ENCODE results near the gene RAB3B.
"Not testable (repeated sequence)": the region's sequence is repeated elsewhere in the genome, so short reads cannot be mapped to it uniquely, and the experiment has no call there.

Gene RAB3B

DNA sequence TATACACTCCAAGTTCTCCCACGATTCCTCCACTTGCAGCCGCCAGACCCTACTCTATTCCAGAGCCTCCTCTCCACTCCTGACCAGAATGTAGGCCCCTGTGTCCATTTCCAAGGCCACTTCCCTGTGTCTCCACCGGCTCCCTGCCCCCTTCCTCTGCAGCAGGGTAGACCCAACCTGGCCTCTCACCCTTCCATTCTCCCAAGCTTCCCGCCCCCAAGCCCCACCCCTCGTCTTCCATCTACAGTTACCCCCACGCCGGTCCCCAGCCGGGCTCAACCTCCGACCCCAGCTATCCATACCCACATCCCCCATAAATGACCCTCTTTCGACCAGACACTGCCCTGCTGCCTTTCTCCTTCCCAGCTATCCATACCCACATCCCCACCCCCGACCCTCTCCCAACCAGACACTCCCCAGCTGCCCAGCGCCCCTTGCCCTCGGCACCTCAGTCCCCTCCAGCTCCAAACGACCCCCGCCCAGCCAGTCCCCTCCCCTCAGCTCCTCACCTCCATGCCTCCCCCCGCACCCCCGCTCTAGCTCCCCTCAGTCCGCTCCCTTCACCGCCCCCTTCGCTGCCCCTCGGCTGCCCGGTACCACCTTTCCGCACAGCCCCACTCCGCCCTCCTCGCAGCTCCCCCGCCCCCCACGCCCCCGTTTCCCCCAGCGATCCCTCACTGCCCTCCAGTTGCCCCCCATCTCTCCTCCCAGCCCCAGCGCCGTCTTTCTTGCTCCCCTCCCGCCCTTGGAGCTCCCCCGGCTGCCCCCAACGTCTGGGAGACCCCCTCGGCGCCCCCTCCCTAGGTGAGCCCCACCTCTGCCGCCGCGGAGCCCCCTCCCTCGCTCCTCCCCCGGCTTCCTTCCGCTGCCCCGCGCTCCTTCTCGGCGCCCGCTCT is 670 bp downstream of the RAB3B start:
- DNase-seq (ENCODE audit: extremely low read depth in 1 of 2, low read depth in 1 of 2) = no peak

GRCh38 chr1:51988254-51988653 is 2.2 kb downstream of the RAB3B start:
- no peak for DNase-seq (ENCODE audit: extremely low read depth in 1 of 2, low read depth in 1 of 2)

- no peak for DNase-seq (ENCODE audit: extremely low read depth in 1 of 2, low read depth in 1 of 2)
Observed at GRCh38 chr1:51986718-51987117, 3.8 kb downstream of the RAB3B start.

DNA sequence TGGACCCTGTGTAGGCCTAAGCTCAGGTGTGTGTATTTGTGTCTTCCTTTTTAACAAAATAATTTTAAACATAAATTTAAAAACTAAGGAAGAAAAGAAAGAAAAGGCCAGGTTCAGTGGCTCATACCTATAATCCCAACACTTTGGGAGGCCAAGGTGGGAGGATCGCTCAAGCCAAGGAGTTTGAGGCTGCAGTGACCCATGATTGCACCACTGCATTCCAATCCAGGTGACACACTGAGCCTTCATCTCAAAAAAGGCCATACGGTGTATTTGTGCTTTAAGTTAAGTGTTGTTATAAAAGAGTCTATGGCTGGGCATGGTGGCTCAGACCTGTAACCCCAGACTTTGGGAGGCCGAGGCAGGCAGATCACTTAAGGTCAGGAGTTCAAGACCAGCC is 8.3 kb downstream of the RAB3B start:
- DNase-seq (ENCODE audit: extremely low read depth in 1 of 2, low read depth in 1 of 2) = no peak

GRCh38 chr1:51981555-51981954 is 8.9 kb downstream of the RAB3B start:
- DNase-seq (ENCODE audit: extremely low read depth in 1 of 2, low read depth in 1 of 2) = no peak

DNA sequence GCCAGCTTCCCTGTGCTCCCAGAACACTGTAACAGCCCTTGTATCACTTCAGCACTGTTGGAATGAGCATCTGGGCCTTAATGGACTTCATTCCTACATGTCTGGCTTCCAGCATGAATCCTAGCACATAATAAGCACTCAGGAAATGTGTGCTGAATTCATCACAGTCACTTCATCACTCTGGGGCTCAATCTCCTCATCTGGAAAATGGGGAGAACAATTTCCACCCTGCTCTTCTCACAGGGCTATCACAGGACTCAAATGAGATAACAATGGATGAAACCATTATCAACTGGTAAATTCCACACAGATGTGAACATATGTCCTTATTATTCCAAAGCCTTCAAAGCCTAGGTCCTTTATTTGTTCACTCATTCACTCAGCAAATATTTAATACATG is 12.4 kb downstream of the RAB3B start:
- DNase-seq (ENCODE audit: extremely low read depth in 1 of 2, low read depth in 1 of 2) = no peak

GRCh38 chr1:51976846-51977602 is 13.5 kb downstream of the RAB3B start:
- DNase-seq (ENCODE audit: extremely low read depth in 1 of 2, low read depth in 1 of 2) = no peak

DNA sequence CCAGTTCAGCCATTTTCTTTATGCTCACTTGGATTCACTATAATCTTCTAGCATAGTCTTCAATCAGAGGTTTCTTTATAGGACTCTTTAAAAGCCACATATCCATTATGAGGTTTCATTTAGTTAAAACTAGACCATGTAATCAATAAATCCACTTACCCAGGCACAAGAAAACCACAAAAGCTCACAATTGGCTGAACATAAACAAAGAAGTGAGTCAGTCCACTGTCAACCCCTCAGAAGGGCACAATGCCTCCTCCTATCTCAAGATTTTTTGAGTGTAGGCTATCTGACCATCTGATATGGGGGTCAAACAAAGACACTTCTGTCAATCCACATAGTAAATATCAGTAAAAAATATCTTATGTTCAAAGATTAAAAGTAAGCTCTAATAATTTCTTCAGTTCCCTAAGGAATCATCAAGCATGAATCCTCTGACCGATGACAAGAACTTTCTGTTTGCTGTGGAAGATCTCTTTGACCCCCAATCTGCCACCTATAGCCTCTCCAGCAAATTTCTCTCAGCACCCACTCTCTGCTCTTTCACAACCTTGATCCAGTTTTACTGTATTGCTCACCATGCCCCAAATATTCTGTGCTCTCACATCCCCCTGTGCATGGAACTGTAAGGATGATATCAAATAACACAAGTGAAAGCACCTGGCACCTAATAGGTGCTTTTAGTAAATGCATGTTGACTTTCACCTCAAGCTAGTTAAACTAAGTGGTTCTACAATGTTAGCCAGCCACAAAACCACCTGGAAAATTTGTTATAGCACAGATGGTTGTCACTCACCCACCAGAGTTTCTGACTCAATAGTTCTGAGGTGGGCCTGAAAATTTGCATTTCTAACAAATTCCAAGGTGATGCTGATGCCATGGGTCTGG is 16.7 kb downstream of the RAB3B start:
- no peak for DNase-seq (ENCODE audit: extremely low read depth in 1 of 2, low read depth in 1 of 2)

DNA sequence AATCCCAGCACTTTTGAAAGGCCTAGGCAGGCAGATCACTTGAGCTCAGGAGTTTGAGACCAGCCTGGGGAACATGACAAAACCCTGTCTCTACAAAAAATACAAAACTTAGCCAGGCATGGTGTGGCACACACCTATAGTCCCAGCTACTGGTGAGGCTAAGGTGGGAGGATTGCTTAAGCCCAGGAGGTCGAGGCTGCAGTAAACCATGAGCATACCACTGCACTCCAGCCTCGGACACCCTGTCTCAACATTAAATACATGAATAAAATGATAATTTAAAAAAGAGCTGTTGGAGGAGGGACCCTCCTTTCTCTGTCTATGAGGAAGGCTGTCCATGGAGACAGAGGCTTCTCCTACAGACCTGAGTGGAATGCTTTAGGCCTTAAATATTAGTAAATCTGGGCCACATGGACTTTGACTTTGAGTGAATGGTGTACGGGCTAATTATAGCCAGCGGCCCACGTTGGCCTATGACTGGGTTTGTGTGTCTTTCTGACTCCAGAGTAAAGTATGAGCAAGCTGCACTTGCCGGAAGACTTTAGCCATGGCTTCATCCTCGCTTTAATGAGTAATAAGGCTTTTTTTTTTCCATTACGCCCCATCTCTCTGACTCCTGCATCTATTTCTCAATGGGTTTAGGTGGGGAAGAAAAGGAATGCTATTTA is 21.3 kb downstream of the RAB3B start:
- no peak for DNase-seq (ENCODE audit: extremely low read depth in 1 of 2, low read depth in 1 of 2)

- DNase-seq (ENCODE audit: extremely low read depth in 1 of 2, low read depth in 1 of 2) = no peak
Observed at GRCh38 chr1:51968632-51969031, 21.9 kb downstream of the RAB3B start.

DNA sequence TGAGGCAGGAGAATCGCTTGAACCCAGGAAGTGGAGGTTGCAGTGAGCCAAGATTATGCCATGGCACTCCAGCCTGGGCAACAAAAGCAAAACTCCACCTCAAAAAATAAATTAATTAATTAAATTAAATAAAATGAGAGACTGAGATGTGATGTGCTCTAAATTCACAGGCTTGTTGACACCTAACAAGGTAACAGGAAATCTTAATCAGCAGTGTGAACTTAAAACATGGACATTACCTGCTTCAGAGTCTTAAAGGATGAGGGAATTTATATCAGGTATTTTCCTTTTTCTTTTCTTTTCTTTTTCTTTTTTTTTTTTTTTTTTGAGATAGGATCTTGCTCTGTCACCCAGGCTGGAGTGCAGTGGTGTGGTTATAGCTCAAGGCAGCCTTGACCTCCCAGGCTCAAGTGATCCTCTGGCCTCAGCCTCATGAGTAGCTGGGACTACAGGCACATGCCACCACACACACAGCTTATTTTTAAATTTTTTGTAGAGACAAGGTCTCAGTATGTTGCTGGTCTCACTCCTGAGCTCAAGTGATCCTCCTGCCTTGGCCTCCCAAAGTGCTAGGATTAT is 23.2 kb downstream of the RAB3B start:
- DNase-seq (ENCODE audit: extremely low read depth in 1 of 2, low read depth in 1 of 2) = not testable (repeated sequence)

DNA sequence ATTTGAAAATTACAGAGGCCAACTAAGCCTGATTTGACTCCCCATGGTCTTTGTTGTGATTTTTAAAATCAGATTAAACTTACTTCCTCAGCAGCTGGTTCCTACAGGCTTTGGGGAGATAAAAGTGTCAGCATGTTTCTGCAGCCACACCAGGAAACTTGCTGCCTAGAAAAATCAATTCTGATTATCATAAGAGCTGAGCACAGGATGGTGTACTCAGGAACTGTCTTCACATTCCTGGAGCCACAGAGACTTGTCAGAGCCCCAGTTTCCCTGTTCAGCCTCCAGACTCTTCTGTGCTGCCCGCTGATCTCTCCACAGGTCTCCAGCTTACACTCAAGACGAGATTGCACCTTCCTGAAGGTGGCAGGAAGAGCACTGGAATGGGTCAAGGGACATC is 23.9 kb downstream of the RAB3B start:
- no peak for DNase-seq (ENCODE audit: extremely low read depth in 1 of 2, low read depth in 1 of 2)

DNA sequence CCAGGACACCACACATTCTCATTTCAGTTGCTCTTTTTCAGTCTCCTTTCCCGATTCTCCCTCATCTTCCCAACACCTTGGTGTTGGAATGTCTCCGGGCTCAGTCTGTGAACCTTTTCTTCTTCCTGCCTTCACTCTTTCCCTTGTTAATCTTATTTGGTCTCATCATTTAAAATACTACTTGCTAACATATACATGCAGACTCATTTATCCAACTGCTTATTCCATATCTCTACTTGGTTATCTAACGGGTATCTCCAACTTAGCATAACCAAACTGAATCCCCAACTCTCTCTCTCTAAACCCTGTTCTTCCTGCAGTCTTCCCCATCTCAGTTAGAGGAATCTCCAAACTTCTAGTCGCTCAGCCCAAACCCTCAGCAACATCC is 26.2 kb downstream of the RAB3B start:
- DNase-seq (ENCODE audit: extremely low read depth in 1 of 2, low read depth in 1 of 2) = no peak

GRCh38 chr1:51963592-51964308 is 26.8 kb downstream of the RAB3B start:
- no peak for DNase-seq (ENCODE audit: extremely low read depth in 1 of 2, low read depth in 1 of 2)

DNA sequence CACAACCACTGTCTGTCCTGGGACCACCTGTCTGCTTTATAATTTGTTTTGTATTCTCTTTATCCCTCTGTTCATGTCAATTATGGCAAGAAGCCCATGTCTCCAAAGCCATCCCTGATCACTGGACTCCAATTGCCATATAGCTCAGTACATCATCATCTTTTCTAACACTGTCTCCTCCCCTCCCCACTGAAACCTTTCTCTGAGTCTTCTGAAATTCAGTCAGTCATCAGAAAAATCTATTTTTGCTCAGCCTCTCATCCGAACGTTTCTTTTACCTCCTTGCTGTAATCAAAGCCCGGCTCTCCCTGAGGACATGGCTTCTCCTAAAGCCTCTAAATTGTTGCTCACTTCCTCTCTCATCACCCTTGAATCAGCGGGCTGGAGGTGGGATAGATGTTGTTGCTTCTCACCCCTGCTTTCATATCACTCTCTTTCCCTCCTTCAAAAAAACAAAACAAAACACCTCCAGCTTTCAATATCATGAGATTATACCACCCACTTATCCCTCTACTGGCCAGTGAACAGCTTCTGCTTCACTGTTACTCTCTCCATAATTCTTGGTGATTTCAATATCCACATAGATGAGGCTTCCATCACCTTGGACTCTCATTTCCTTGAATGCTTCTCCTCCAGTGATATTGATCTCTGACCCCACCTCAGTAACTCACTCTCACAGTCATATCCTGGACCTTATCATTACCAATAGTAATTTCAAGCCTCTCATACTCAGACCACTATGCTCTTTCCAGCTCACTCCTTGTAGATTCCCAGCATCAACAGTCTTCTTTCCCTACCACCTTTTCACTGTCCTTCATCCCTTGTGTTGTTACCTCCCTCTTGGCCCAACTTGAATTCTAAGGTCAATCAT is 27.8 kb downstream of the RAB3B start:
- DNase-seq (ENCODE audit: extremely low read depth in 1 of 2, low read depth in 1 of 2) = no peak

GRCh38 chr1:51961954-51962353 is 28.5 kb downstream of the RAB3B start:
- DNase-seq (ENCODE audit: extremely low read depth in 1 of 2, low read depth in 1 of 2) = no peak

DNA sequence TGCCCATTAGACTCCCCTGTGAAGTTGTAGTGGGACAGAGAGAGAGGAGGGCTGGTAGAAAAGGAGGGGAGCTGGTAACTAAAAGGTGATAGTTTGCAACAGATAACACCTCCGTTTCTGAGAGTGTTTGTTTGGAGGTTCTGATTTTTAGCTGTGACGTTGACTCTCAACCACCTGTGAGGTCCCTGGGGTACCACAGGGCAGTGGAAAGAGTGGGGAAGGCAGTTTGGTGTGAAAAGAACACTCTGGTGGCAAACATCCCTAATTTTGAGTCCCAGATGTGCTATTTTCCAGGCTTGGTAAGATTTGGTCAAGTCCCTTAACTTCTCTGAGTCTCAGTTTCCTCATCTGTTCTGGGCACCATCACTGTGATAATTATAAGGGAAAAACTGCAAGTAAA is 29.3 kb downstream of the RAB3B start:
- no peak for DNase-seq (ENCODE audit: extremely low read depth in 1 of 2, low read depth in 1 of 2)

DNA sequence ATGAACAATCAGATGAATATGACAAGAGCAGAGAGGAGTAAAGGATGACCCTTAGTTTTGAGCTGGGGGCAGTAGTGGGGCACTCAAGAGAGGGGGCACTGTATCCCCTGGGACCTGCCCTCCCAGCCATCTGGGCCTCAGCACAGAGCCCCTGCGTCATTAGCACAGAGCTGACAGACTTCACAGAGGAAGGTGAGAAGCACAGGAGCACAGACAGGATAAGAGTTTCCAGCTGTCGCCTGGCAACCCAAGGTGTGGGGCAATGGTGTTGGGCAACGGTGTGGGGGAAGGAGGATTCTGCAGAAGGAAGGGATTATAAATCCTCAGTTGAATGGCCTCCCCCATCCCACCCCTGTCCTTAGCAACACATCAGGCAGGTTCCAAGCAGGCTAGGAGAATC is 30.2 kb downstream of the RAB3B start:
- DNase-seq (ENCODE audit: extremely low read depth in 1 of 2, low read depth in 1 of 2) = no peak

DNA sequence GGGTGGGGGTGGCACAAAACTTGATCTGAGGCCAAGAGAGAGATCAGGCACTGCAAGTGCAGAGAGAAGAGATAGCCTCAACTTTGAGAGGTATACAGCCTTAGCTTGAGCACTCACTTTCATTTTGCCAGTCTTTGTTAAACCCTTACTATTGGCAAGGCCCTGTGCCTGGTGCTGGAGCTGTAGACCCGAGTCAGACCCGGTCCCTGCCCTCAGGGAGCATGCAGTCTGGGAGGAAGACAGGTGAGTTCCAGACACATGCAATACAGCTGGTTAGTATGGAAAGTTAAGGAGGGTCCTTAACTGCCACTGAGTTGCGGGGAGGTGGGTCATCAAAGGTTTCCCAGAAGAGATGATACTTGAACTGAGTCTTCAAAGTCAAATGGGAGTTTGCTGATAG is 31.7 kb downstream of the RAB3B start:
- DNase-seq (ENCODE audit: extremely low read depth in 1 of 2, low read depth in 1 of 2) = no peak

Measured in activated CD8-positive, alpha-beta memory T cell treated with anti-CD3 and anti-CD28 coated beads for 1 hour (primary cell).